PC-9 (cell line): ENCODE results near the gene FKBP6. TPM values are rescaled to one million over a fixed set of nuclear protein-coding genes. Genes with fewer than 3 reads are reported as not detected.
"Not testable (repeated sequence)": the region's sequence is repeated elsewhere in the genome, so short reads cannot be mapped to it uniquely, and the experiment has no call there.

ENCODE experiments used
- BruUV-seq: library from RNA; stranded (reverse); fragments of 400-500 nt; replicated peaks from 2 replicates; lab custom pipeline; 2021; lab: Mats Ljungman, UMichigan
- CTCF ChIA-PET: fragments of 300-600 bp; sonication (Branson Sonifier 250); formaldehyde crosslinking; loops from one replicate; lab custom pipeline; 2022; ENCODE audit warnings: antibody characterized with exemption; lab: Charles Lee
- POLR2A ChIA-PET: fragments of 300-600 bp; sonication (Branson Sonifier 250); formaldehyde crosslinking; loops from one replicate; lab custom pipeline; 2022; ENCODE audit warnings: antibody characterized with exemption; ENCODE audit not compliant: unreplicated experiment; lab: Charles Lee
- DNase-seq, 2 experiments: peaks; one replicate each; pipeline versions ENCODE4 v3.0.0 to v3.0.0-alpha.2; 2015 to 2022; ENCODE audit warnings: mixed read lengths in 1 of 2
- H2AFZ ChIP-seq: fragments of 200-600 bp; sonication (generic); 2 replicates; pipeline ENCODE4 v1.8.1; 2017; ENCODE audit warnings: antibody characterized with exemption
- H3F3A ChIP-seq: fragments of 200-600 bp; sonication (generic); 2 replicates; pipeline ENCODE4 v1.8.1; 2017; ENCODE audit warnings: antibody characterized with exemption, mild to moderate bottlenecking, low read depth; ENCODE audit not compliant: insufficient read depth
- H3K27ac ChIP-seq: fragments of 200-600 bp; sonication (generic); 2 replicates; pipeline ENCODE4 v1.6.1; 2016; ENCODE audit warnings: mixed run types
- H3K27me3 ChIP-seq: fragments of 200-600 bp; sonication (generic); 2 replicates; pipeline ENCODE4 v1.6.1; 2016; ENCODE audit warnings: low read depth, mixed run types; ENCODE audit not compliant: insufficient read depth
- H3K36me3 ChIP-seq: fragments of 200-600 bp; sonication (generic); 2 replicates; pipeline ENCODE4 v1.6.1; 2016; ENCODE audit warnings: low read depth, mixed run types
- H3K4me1 ChIP-seq: fragments of 200-600 bp; sonication (generic); replicated peaks from 2 replicates; pipeline ENCODE4 v1.6.1; 2016; ENCODE audit warnings: mixed run types; ENCODE audit not compliant: insufficient read depth
- H3K4me2 ChIP-seq: fragments of 200-600 bp; sonication (generic); 2 replicates; pipeline ENCODE4 v1.6.1; 2017; ENCODE audit warnings: mixed run types
- H3K4me3 ChIP-seq: fragments of 200-600 bp; sonication (generic); 2 replicates; pipeline ENCODE4 v1.6.1; 2016; ENCODE audit warnings: mixed run types
- H3K79me2 ChIP-seq: fragments of 200-600 bp; sonication (generic); 2 replicates; pipeline ENCODE4 v1.6.1; 2017; ENCODE audit warnings: low read depth, mixed run types
- H3K9me2 ChIP-seq: fragments of 200-600 bp; sonication (generic); 2 replicates; pipeline ENCODE4 v1.8.1; 2017; ENCODE audit warnings: mild to moderate bottlenecking; ENCODE audit not compliant: insufficient read depth
- H3K9me3 ChIP-seq: fragments of 200-600 bp; sonication (generic); 2 replicates; pipeline ENCODE4 v1.8.1; 2016; ENCODE audit warnings: low read depth; ENCODE audit not compliant: insufficient read depth
- H4K20me1 ChIP-seq: fragments of 200-600 bp; sonication (generic); 2 replicates; pipeline ENCODE4 v1.8.1; 2017; ENCODE audit not compliant: insufficient read depth
- CTCF ChIP-seq: fragments of 200-600 bp; sonication (generic); conservative IDR thresholded peaks from 2 replicates; pipeline ENCODE4 v1.6.1; 2017; ENCODE audit warnings: mixed run types, antibody characterized with exemption, mild to moderate bottlenecking, moderate library complexity
- EZH2 ChIP-seq: fragments of 200-600 bp; sonication (generic); IDR thresholded peaks from 2 replicates; pipeline ENCODE4 v1.8.0; 2017; ENCODE audit warnings: antibody characterized with exemption, low read depth
- intact Hi-C: fragments of 100-400 bp; cut with micrococcal nuclease; formaldehyde crosslinking; loops from one replicate; pipeline ENCODE4 v1.10.0; 2022; ENCODE audit not compliant: unreplicated experiment
- total RNA-seq: library from RNA; stranded (reverse); gene quantifications from 2 replicates; pipeline ENCODE4 v1.2.3, GENCODE V29; 2021

The FKBP6 gene
- total RNA-seq, 1 experiment from 2014 or later: not detected

- H2AFZ ChIP-seq: no peak overlapping the region
- no peaks in the 10 kb centered on the region for H3F3A ChIP-seq
- TF ChIP-seq EZH2 (no peak), CTCF (no peak)
- no peaks in the 10 kb centered on the region for H3K36me3 ChIP-seq
- ChIA-PET POLR2A (no interaction called here), CTCF (no interaction called here)
- H3K4me1 ChIP-seq: peaks cover 6% of the 10 kb centered on the region; the same call in 1 of the 2 replicates
- H3K27me3 ChIP-seq: no peaks in the 10 kb centered on the region
- peaks cover 20% of the 10 kb centered on the region for H3K79me2 ChIP-seq
- no peak for DNase-seq
- BruUV-seq: no TSS peak
- H3K4me3 ChIP-seq: no peak overlapping the region
- intact Hi-C loops: no loop called here
- no peaks in the 10 kb centered on the region for H3K9me2 ChIP-seq
- no peaks in the 10 kb centered on the region; the same call in 1 of the 2 replicates for H4K20me1 ChIP-seq
- H3K9me3 ChIP-seq: no peaks in the 10 kb centered on the region
- H3K4me2 ChIP-seq: no peak overlapping the region
- no peak overlapping the region for H3K27ac ChIP-seq
Observed at GRCh38 chr7:73303546-73303945, 24.4 kb upstream of the FKBP6 start.

- intact Hi-C loops: no loop called here
- Histone ChIP-seq H3K4me3 (no peak overlapping the region), H3K27ac (no peak overlapping the region), H3K9me3 (no peaks in the 10 kb centered on the region), H3K4me1 (peaks cover 7% of the 10 kb centered on the region), H2AFZ (no peak overlapping the region), H3K36me3 (no peaks in the 10 kb centered on the region), H3F3A (no peaks in the 10 kb centered on the region), H3K79me2 (peaks cover 21% of the 10 kb centered on the region), H3K27me3 (no peaks in the 10 kb centered on the region), H4K20me1 (no peaks in the 10 kb centered on the region; the same call in 1 of the 2 replicates), H3K9me2 (no peaks in the 10 kb centered on the region), H3K4me2 (no peak overlapping the region)
- ChIA-PET CTCF (no interaction called here), POLR2A (no interaction called here)
- TF ChIP-seq CTCF (no peak), EZH2 (no peak)
- DNase-seq: no peak
- BruUV-seq: no TSS peak
Observed at GRCh38 chr7:73304071-73304470, 23.9 kb upstream of the FKBP6 start.

- H3F3A ChIP-seq, BruUV-seq, H3K9me2 ChIP-seq, H3K9me3 ChIP-seq, H4K20me1 ChIP-seq, H3K27me3 ChIP-seq, H3K36me3 ChIP-seq, H3K4me3 ChIP-seq, CTCF ChIA-PET, POLR2A ChIA-PET, H2AFZ ChIP-seq, DNase-seq, H3K4me2 ChIP-seq, intact Hi-C loops, H3K27ac ChIP-seq: not testable (repeated sequence)
- Histone ChIP-seq H3K4me1 (peaks cover 11% of the 10 kb centered on the region), H3K79me2 (peaks cover 25% of the 10 kb centered on the region)
Observed at GRCh38 chr7:73304612-73305387, 23.2 kb upstream of the FKBP6 start.
